Mucosa of descending colon (tissue), 3 donors: ENCODE measurements around the gene DNMT3A. TPM values are rescaled to one million over a fixed set of nuclear protein-coding genes. Genes with fewer than 3 reads are reported as not detected.

Experiments
- ATAC-seq: fragments of 200-7000 bp; cut with Tn5 transposase; one replicate; pipeline ENCODE4 v1.9.1; 2020; ENCODE audit warnings: mild to moderate bottlenecking, moderate library complexity
- DNase-seq, 3 donors: peaks; one replicate each; pipeline ENCODE4 v3.0.0-alpha.2; 2020
- H3K36me3 ChIP-seq: fragments of 200-600 bp; one replicate; pipeline ENCODE4 v1.8.0; 2021; ENCODE audit warnings: low read depth, mild to moderate bottlenecking
- H3K4me1 ChIP-seq: fragments of 200-600 bp; one replicate; pipeline ENCODE4 v1.8.0; 2021; ENCODE audit warnings: low read depth, mild to moderate bottlenecking
- H3K4me3 ChIP-seq: fragments of 200-600 bp; one replicate; pipeline ENCODE4 v1.8.0; 2021; ENCODE audit warnings: mild to moderate bottlenecking
- H3K9me3 ChIP-seq: fragments of 200-600 bp; one replicate; pipeline ENCODE4 v1.8.0; 2021; ENCODE audit warnings: mild to moderate bottlenecking
- intact Hi-C, 2 donors: fragments of 100-400 bp; cut with DNase I in 1 of 2; cut with micrococcal nuclease in 1 of 2; formaldehyde crosslinking; loops; one replicate each; pipeline versions ENCODE4 v1.11.0 to v1.11.1; 2022; cut with DNase I, micrococcal nuclease
- total RNA-seq, 3 donors: library from RNA; stranded (reverse); fragmentation: NEBNext Ultra II Directional in 2 of 3; extraction: Animal tissue kit (Norgen Biotek cat#: 25700) in 2 of 3; gene quantifications; one replicate each; pipeline versions ENCODE4 v1.2.1 to v1.2.4, GENCODE V29; 2021 to 2023
- TF ChIP-seq, protein P1 (sequence below): fragments of 200-600 bp; IDR thresholded peaks from one replicate; pipeline ENCODE4 v1.8.0; 2022; ENCODE audit warnings: antibody characterized with exemption, mild to moderate bottlenecking
- donor health status: DM: no; HTN: no; CAD: no; lungs with moderate emphysema.
- donor health status: DM: no; HTN: no; CAD: no.
- donor health status: DM: no; HTN: yes; CAD: no.

Gene DNMT3A
- total RNA-seq, 3 donors from 2014 or later = 31.2 to 50.8 (median 33.0) TPM

DNA sequence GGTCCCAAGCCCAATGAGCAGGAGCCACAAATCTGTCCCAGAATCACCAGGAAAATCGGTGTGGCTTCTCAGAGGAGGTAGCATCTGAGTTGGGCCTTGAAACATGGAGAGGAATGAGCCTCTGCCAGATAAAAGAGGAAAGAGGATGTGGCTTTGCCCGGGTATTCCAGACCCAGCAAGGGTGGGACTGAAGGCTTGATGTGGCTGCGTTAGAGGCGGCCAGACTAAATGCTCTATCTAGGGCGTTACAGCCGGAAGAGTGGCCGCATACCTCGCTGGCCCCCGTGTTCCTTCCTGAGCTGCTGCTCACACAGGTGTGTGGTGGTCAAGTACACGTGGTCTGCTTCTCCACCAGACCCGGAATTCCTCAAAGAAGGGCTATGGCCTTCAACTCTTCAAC, 139.4 kb downstream of the DNMT3A start:
- intact Hi-C loops = no loop called here
- H3K36me3 ChIP-seq = no peaks in the 10 kb centered on the region
- no peaks in the 10 kb centered on the region for H3K4me1 ChIP-seq
- TF ChIP-seq, protein P1, sequence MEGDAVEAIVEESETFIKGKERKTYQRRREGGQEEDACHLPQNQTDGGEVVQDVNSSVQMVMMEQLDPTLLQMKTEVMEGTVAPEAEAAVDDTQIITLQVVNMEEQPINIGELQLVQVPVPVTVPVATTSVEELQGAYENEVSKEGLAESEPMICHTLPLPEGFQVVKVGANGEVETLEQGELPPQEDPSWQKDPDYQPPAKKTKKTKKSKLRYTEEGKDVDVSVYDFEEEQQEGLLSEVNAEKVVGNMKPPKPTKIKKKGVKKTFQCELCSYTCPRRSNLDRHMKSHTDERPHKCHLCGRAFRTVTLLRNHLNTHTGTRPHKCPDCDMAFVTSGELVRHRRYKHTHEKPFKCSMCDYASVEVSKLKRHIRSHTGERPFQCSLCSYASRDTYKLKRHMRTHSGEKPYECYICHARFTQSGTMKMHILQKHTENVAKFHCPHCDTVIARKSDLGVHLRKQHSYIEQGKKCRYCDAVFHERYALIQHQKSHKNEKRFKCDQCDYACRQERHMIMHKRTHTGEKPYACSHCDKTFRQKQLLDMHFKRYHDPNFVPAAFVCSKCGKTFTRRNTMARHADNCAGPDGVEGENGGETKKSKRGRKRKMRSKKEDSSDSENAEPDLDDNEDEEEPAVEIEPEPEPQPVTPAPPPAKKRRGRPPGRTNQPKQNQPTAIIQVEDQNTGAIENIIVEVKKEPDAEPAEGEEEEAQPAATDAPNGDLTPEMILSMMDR = no peak
- DNase-seq (no peak), ATAC-seq (no peak)
- no peak overlapping the region for H3K4me3 ChIP-seq
- no peaks in the 10 kb centered on the region for H3K9me3 ChIP-seq

DNA sequence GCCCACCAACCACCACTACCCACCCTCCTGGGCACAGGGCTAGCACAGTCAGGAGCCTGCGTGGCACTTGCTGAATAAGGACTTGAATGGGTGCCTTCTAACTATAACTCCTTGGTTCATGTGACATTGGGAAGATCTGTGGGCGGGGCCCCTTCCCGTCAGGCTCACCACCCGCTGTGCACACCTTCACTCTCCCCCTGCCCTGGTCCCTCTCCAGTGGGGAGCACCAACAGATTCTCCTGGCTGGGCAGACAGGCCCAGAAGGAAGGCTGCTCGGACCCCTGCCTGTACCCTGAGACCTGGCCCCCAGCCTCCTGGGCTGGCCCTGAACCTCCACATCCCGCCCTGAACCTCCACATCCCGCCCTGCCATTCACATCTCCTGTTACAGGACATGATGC, 139.9 kb downstream of the DNMT3A start:
- Histone ChIP-seq H3K36me3 (no peaks in the 10 kb centered on the region), H3K4me1 (no peaks in the 10 kb centered on the region), H3K9me3 (no peaks in the 10 kb centered on the region), H3K4me3 (no peak overlapping the region)
- DNase-seq = no peak
- intact Hi-C loops = no loop called here
- ATAC-seq = no peak
- TF ChIP-seq, protein P1 = no peak

DNA sequence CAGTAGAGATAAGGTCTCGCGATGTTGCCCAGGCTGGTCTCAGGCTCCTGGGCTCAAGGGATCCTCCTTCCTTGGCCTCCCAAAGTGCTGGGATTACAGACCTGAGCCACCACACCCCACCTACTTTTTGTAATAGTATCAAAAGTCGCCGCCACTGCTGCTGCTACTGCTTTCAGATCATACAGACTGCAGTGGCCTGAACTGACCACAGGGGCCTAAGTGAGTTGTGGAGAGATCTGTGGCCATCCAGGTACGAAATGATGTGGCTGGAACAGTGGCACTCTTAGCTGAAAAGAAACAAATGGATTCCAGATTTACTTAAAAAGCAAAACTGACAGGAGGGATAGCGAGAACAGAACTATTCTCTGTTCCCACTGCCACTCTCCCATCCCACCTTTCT, 140.5 kb downstream of the DNMT3A start:
- DNase-seq = no peak
- no peaks in the 10 kb centered on the region for H3K36me3 ChIP-seq
- no peak for ATAC-seq
- H3K9me3 ChIP-seq = no peaks in the 10 kb centered on the region
- intact Hi-C loops = no loop called here
- H3K4me1 ChIP-seq = no peaks in the 10 kb centered on the region
- no peak overlapping the region for H3K4me3 ChIP-seq
- TF ChIP-seq, protein P1 = no peak

DNA sequence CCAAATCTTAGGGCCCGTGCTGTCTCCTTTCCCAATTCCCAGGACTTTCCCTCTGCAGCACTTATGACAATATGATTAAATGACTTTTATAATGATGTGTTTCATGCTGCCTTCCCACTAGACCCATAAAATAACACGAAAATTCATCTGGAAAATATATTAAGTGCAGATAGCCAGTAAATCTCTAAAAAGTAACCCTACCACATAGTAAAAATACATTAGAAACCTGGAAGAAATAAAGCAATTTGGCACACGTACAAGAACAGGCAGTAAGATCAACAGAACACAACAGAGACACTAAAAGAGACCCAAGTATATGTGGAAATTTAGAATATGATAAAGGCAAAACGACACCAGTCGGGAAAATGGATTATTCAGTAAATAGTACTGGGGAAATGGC, 143.1 kb downstream of the DNMT3A start:
- Histone ChIP-seq H3K36me3 (no peaks in the 10 kb centered on the region), H3K4me1 (no peaks in the 10 kb centered on the region), H3K9me3 (no peaks in the 10 kb centered on the region), H3K4me3 (no peak overlapping the region)
- ATAC-seq (no peak), DNase-seq (no peak)
- intact Hi-C loops = no loop called here
- TF ChIP-seq, protein P1 = no peak

DNA sequence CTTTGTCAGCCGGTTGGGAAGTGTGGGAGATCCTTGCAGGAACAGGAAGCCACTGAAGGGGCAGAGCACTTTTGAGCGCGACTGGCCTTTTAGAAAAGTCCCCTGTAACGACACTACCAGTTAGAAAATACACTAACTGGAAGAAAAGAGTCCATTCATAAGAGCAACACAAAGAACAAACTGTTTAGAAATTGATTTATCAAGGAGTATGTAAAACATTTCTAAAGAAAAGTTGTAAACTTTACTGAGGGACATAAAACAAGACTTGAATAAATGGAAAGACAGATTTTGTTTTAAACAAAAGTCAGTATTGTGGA, 143.6 kb downstream of the DNMT3A start:
- Histone ChIP-seq H3K4me1 (no peaks in the 10 kb centered on the region), H3K4me3 (no peak overlapping the region), H3K36me3 (no peaks in the 10 kb centered on the region), H3K9me3 (no peaks in the 10 kb centered on the region)
- DNase-seq (no peak), ATAC-seq (no peak)
- intact Hi-C loops = no loop called here
- TF ChIP-seq, protein P1 = no peak
